NCI-H2107 (cell line): ENCODE data around the gene USP51.
"Not testable (repeated sequence)": the region's sequence is repeated elsewhere in the genome, so short reads cannot be mapped to it uniquely, and the experiment has no call there.

Source experiments
- DNase-seq: peaks from one replicate; lab custom pipeline; 2025; lab: John Stamatoyannopoulos, UW

The USP51 gene

DNA sequence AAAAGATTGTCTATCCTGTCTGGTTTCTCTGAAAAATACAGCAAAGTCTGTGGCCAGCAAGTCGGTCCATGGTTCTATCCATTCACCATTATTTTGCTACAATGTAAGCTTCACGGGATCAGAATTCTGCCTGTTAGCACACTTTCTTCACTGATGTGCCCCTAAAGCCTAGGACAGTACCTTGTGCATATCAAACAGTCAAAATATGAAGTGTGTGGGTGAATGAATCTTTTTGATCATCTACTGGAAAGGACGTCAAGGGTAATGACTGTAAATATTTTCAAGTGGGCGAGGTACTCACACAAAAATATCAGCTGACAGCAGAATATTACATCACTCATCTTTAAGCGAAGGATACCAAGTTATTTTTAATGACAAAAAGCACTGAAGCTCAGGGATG lies 24.5 kb downstream of the USP51 start:
- DNase-seq: not testable (repeated sequence)

DNA sequence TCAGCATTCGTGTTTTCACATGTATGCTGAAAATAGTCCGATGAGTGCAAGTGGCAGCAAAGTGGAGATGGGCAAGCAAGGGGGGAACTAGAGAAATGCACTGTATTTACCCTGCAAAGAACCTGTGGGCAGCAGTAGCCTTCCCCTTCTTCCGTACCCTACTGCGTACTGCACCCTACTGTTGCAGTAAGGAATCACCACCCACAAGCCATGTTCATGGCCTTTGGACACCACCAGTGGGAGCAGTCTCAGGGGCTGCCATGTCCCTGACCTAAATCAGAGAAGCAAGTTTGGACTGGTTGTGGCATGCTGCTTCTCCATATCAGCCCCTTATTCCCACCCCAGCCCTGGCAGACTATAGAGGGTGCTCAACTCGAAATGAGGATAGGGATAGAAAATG lies 25.6 kb downstream of the USP51 start:
- DNase-seq: not testable (repeated sequence)

DNA sequence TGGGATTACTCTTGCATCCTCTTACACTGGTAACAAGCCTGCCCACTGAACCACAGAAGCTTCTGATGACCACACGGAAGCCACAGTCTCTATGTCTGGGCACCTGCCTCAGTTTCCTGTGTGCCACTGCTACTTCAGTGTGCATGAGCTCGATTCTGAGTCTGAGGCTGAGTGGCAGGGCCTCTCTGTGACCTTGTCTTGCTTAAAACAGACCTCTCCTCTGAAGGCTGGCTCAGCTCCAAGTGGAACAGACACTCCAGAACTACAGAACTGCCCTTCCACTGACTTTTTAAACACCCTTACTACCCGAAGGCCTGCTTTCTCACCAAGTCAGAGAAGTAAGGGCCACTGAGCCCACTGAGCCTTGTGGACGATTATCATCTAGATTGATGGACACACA lies 29.7 kb downstream of the USP51 start:
- DNase-seq: not testable (repeated sequence)

DNA sequence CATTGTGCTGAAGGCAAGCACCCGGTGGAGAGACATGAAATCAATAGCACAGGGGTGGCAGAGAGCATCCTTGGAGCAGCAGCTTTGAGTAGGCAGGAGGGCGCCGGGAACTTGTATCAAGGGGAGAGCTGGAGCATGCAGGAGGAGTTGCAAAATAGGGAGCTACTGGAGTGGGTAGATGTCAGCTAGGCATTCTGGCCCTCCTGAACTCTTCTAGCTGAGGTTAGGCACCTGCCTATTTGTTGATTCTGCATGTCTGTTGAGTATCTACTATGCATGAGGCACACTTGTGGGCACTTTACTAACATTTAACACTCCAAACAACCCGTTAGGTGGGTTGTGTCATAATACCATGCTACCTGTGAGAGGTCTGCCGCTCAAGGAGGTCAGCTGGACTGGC lies 30.2 kb downstream of the USP51 start:
- not testable (repeated sequence) for DNase-seq

DNA sequence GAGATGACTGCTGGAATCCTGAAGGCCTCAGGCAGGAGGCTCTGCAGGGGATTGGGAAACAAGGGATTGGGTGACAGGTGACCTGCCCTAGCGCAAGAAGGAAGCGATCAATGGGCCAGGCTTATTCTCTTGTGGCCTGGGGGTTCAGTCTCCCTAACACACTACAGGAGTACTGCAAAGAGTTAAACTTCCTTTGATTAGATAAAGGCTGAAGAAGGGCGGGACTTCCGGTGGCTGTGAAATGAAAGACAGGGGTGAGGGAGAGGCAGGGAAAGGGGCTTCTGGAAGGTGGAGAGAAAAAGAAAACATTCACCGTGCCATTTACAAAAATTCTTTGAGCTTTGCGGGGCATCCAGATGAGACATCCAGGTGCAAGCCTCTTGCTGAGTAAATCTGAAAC lies 33.9 kb downstream of the USP51 start:
- DNase-seq: not testable (repeated sequence)

DNA sequence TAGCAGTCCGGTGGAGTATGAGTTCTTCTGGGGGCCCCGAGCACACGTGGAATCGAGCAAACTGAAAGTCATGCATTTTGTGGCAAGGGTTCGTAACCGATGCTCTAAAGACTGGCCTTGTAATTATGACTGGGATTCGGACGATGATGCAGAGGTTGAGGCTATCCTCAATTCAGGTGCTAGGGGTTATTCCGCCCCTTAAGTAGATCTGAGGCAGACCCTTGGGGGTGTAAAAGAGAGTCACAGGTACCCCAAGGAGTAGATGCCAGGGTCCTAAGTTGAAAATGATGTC lies 36.9 kb downstream of the USP51 start:
- no peak for DNase-seq

DNA sequence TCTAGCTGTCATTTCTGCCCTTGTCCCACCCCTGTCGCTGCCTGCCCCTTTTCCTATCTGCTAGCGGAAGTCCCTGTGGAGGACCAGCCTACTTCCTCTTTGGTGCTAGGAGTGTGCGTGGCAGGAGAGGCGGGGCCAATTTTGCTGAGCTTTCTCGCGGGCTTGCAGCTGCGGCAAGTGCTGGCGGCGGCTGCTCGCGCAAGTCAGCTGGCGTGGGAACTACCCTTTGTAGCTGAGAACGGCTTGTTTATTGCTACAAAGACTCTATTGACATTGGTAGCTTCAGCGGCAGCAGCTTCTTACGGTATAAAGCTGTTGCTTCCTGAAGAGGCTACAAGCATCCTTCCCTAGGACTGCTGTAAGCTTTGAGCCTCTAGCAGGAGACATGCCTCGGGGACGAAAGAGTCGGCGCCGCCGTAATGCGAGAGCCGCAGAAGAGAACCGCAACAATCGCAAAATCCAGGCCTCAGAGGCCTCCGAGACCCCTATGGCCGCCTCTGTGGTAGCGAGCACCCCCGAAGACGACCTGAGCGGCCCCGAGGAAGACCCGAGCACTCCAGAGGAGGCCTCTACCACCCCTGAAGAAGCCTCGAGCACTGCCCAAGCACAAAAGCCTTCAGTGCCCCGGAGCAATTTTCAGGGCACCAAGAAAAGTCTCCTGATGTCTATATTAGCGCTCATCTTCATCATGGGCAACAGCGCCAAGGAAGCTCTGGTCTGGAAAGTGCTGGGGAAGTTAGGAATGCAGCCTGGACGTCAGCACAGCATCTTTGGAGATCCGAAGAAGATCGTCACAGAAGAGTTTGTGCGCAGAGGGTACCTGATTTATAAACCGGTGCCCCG lies 37.4 kb downstream of the USP51 start, which contains the start of gene MAGEH1:
Gene MAGEH1 (plus strand): TSS at position 138 of the 843 bp plus-strand sequence. CDS start 248 bp downstream, at position 386.
- peak; percentile 35 for DNase-seq

DNA sequence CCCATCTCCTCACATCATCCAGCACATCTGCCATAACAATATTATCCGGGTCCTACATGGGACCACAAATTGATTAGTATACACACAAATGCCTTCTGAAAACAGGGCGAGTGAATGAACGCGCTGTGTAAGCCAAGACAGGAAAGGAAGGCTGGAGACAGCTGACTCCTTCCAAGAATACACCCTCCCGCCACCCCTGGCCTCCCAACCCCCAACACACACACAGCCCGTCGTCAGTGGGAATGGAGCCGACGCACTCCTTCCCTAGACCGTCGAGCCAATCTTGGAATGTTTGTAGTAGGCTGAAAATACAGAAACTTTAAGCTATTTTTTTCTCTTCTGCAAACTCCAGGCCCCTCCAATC lies 38.0 kb downstream of the USP51 start:
- DNase-seq: no peak

DNA sequence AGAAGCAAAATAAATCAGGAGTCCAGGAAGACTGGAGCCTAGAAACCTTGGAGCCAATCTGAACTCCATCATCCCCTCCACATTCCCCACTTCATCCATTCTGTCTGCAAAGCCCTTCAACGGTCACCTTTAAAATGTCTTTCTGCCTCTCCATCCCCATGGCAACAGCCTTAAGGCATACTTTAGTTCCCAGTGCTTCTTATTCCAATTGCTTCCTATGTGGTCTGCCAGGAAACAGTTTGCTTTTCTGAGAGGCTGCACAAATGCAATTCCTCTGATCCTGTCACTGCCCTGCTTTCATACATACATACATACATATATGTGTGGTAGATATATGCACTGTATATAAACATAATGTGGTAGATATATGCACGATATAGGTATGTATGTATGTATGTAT lies 38.5 kb downstream of the USP51 start:
- DNase-seq: no peak

DNA sequence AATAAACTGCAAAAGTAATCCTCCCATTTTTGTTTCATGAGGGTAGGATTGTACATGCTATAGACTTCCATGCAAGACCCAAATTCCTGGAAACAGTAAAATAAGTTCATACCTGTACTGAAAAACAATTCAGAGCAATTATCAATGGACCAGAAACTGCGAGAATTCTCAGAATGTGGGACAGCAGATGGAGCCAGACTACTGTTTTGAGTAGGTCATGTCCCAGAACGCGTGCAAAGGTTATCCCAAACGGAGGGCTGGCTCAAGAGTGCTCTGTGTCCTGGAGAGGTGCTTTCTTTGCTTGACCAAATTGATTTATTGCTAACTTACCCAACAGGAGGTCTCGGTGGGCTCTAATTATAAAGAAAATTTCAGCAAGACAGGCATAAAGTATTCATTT lies 39.4 kb downstream of the USP51 start:
- no peak for DNase-seq

DNA sequence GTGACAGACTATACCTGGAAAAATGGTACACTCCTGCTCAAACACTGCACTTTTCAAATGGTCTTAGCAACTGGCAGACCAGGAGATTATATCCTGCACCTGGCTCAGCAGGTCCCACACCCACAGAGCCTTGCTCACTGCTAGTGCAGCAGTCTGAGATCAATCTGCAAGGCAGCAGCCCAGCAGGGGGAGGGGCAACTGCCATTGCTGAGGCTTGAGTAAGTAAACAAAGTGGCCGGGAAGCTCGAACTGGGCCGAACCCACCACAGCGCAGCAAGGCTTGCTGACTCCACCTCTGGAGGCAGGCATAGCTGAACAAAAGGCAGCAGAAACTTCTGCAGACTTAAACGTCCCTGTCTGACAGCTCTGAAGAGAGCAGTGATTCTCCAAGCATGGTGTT lies 46.2 kb downstream of the USP51 start:
- DNase-seq: not testable (repeated sequence)
